Endothelial cell of umbilical vein (primary cell): ENCODE data around the gene AIG1. TPM values are rescaled to one million over a fixed set of nuclear protein-coding genes. Genes with fewer than 3 reads are reported as not detected.

Source experiments
- BruUV-seq: library from RNA; stranded (reverse); fragments of 400-500 nt; replicated peaks from 2 replicates; lab custom pipeline; 2021; lab: Mats Ljungman, UMichigan
- CTCF ChIA-PET: fragments of 300-600, 350-600 bp; sonication (Branson Sonifier 250); formaldehyde crosslinking; loops from one replicate; lab custom pipeline; 2021; ENCODE audit warnings: antibody characterized with exemption, inconsistent platforms; lab: Charles Lee
- POLR2A ChIA-PET: fragments of 300-600, 350-600 bp; sonication (Branson Sonifier 250); formaldehyde crosslinking; loops from one replicate; lab custom pipeline; 2021; ENCODE audit warnings: antibody characterized with exemption, inconsistent platforms; lab: Charles Lee
- DNase-seq: peaks from one replicate; pipeline ENCODE4 v3.0.0-alpha.2; 2011; ENCODE audit warnings: low read depth, low spot score
- FAIRE-seq: peaks from 2 replicates; lab custom pipeline; 2011; peaks lifted over from hg19 to GRCh38; lab: Jason Lieb, UNC
- H2AFZ ChIP-seq: 2 replicates; pipeline ENCODE4 v1.6.0; 2012; ENCODE audit warnings: low read depth, low read length, control low read depth, inconsistent platforms
- H3K27ac ChIP-seq: 2 replicates; pipeline ENCODE4 v1.5.1; 2011; ENCODE audit warnings: low read depth, mild to moderate bottlenecking, control low read depth, low read length, moderate library complexity; ENCODE audit not compliant: insufficient read depth
- H3K27me3 ChIP-seq, 2 experiments: 2 replicates each; pipeline versions ENCODE4 v1.6.0 to v1.6.1; 2011; ENCODE audit warnings: low read length in 2 of 2, mixed read lengths in 1 of 2; ENCODE audit not compliant: control insufficient read depth in 2 of 2, insufficient read depth in 2 of 2
- H3K36me3 ChIP-seq, 2 experiments: 2 replicates in 1 of 2; 3 replicates in 1 of 2; pipeline ENCODE4 v1.5.1; 2011; ENCODE audit warnings: low read length in 2 of 2, mild to moderate bottlenecking in 1 of 2, moderate library complexity in 1 of 2; ENCODE audit not compliant: control insufficient read depth in 2 of 2, insufficient read depth in 2 of 2; ENCODE audit errors: extremely low read depth in 1 of 2
- H3K4me1 ChIP-seq: 3 replicates; pipeline ENCODE4 v1.5.1; 2011; ENCODE audit warnings: mild to moderate bottlenecking, low read length; ENCODE audit not compliant: control insufficient read depth, insufficient read depth; ENCODE audit errors: extremely low read depth
- H3K4me2 ChIP-seq: 2 replicates; pipeline ENCODE4 v1.6.1; 2011; ENCODE audit warnings: low read length, control low read depth, mixed read lengths; ENCODE audit not compliant: insufficient read depth
- H3K4me3 ChIP-seq, 3 experiments: fragments of 200-600 bp in 1 of 3; sonication (generic), shearing (Covaris generic) in 1 of 3; replicated peaks in 1 of 3; 2 replicates each; pipeline ENCODE4 v1.5.1; 2011 to 2016; ENCODE audit warnings: control low read depth in 3 of 3, low read length in 3 of 3, mild to moderate bottlenecking in 2 of 3, inconsistent platforms in 1 of 3, low read depth in 1 of 3, moderate library complexity in 1 of 3; ENCODE audit not compliant: insufficient read depth in 1 of 3
- H3K79me2 ChIP-seq: 2 replicates; pipeline ENCODE4 v1.6.0; 2012; ENCODE audit warnings: low read length, inconsistent platforms; ENCODE audit not compliant: control insufficient read depth, insufficient read depth
- H3K9ac ChIP-seq: replicated peaks from 2 replicates; pipeline ENCODE3; 2011; ENCODE audit warnings: low read length, control low read depth; ENCODE audit not compliant: insufficient read depth; ENCODE audit errors: extremely low read depth
- H3K9me1 ChIP-seq: replicated peaks from 3 replicates; pipeline ENCODE4 v1.6.0; 2011; ENCODE audit warnings: mild to moderate bottlenecking, low read length; ENCODE audit not compliant: control insufficient read depth, insufficient read depth; ENCODE audit errors: extremely low read depth
- H3K9me3 ChIP-seq: replicated peaks from 2 replicates; pipeline ENCODE4 v1.5.1; 2012; ENCODE audit warnings: low read length, inconsistent platforms; ENCODE audit not compliant: control insufficient read depth, insufficient read depth
- H4K20me1 ChIP-seq: replicated peaks from 2 replicates; pipeline ENCODE3; 2011; ENCODE audit warnings: mild to moderate bottlenecking, low read length; ENCODE audit not compliant: control insufficient read depth, insufficient read depth; ENCODE audit errors: extremely low read depth
- CTCF ChIP-seq, 2 donors: IDR thresholded peaks; 1 replicate in 1 of 2; 2 replicates in 1 of 2; pipeline ENCODE4 v1.5.1; 2011; ENCODE audit warnings: low read length in 2 of 2, mild to moderate bottlenecking in 2 of 2, moderate library complexity in 2 of 2, control low read depth in 1 of 2, inconsistent platforms in 1 of 2, low read depth in 1 of 2; ENCODE audit not compliant: insufficient read depth in 1 of 2; ENCODE audit errors: extremely low read depth in 1 of 2
- EZH2 ChIP-seq: IDR thresholded peaks from 2 replicates; pipeline ENCODE4 v1.6.1; 2012; ENCODE audit warnings: borderline replicate concordance, low read depth, mild to moderate bottlenecking, moderate library complexity, low read length, inconsistent platforms; ENCODE audit not compliant: severe bottlenecking
- FOS ChIP-seq: IDR thresholded peaks from 2 replicates; pipeline ENCODE4 v1.6.1; 2011; ENCODE audit warnings: mild to moderate bottlenecking, low read length, moderate library complexity, borderline replicate concordance; ENCODE audit not compliant: insufficient read depth
- GATA2 ChIP-seq: IDR thresholded peaks from 2 replicates; pipeline ENCODE4 v1.7.0; 2011; ENCODE audit warnings: low read depth, mild to moderate bottlenecking, moderate library complexity, mixed read lengths, low read length; ENCODE audit not compliant: insufficient read length, insufficient read depth
- JUN ChIP-seq: IDR thresholded peaks from 2 replicates; pipeline ENCODE4 v1.6.1; 2011; ENCODE audit warnings: borderline replicate concordance, low read depth; ENCODE audit not compliant: insufficient read length, insufficient read depth
- MAX ChIP-seq: IDR thresholded peaks from 2 replicates; pipeline ENCODE4 v1.6.1; 2011; ENCODE audit not compliant: insufficient read depth, insufficient read length
- MYC ChIP-seq: IDR thresholded peaks from one replicate; pipeline ENCODE4 v1.6.1; 2011; ENCODE audit warnings: mild to moderate bottlenecking, low read depth, low read length
- POLR2A ChIP-seq: IDR thresholded peaks from 2 replicates; pipeline ENCODE4 v1.6.1; 2012; ENCODE audit warnings: low read depth, mild to moderate bottlenecking, control low read depth, low read length
- POLR2AphosphoS5 ChIP-seq: IDR thresholded peaks from 2 replicates; pipeline ENCODE4 v1.6.1; 2012; ENCODE audit warnings: low read depth, mild to moderate bottlenecking, control low read depth, low read length, moderate library complexity; ENCODE audit not compliant: insufficient read depth
- dilution Hi-C: fragments of 300-500 bp; cut with MboI; formaldehyde crosslinking; loops from one replicate; pipeline ENCODE4 v1.15.0; 2019; ENCODE audit warnings: low sequenced_read_pairs; ENCODE audit not compliant: extremely low pct_ligation_motif_present
- intact Hi-C: fragments of 100-400 bp; cut with micrococcal nuclease; formaldehyde crosslinking; loops from one replicate; pipeline ENCODE4 v1.10.0; 2022
- polyA plus RNA-seq, 4 experiments: library from polyadenylated mRNA; depleted of rRNA in 3 of 4; stranded (reverse) in 3 of 4; unstranded in 1 of 4; fragments of >200 nt; gene quantifications; 2 replicates each; pipeline versions ENCODE4 v1.2.1 to v1.2.3, GENCODE V29; 2011 to 2012; ENCODE audit warnings: missing spikeins in 1 of 4
- total RNA-seq: library from RNA; stranded (reverse); gene quantifications from 2 replicates; pipeline ENCODE4 v1.2.3, GENCODE V29; 2021

Gene AIG1
- total and polyA plus RNA-seq, 2 donors (not counting 3 experiments of a cell fraction or from before 2014, with no cell fraction given) = 17.7 to 22.7 TPM

- peaks cover 5% of the 10 kb centered on the region for H3K4me1 ChIP-seq
- no peaks in the 10 kb centered on the region for H3K9me3 ChIP-seq
- ChIA-PET CTCF (no interaction called here), POLR2A (no interaction called here)
- H3K27me3 ChIP-seq = peaks cover 0 to 1% of the 10 kb centered on the region in 2 experiments
- DNase-seq = no peak
- no peaks in the 10 kb centered on the region for H3K36me3 ChIP-seq
- no peaks in the 10 kb centered on the region for H3K9me1 ChIP-seq
- no peaks in the 10 kb centered on the region for H3K79me2 ChIP-seq
- BruUV-seq = no TSS peak
- no peak overlapping the region for H3K9ac ChIP-seq
- H4K20me1 ChIP-seq = no peaks in the 10 kb centered on the region
- H3K4me2 ChIP-seq = no peak overlapping the region
- no peak overlapping the region for H3K27ac ChIP-seq
- no peak for FAIRE-seq
- no peak overlapping the region for H2AFZ ChIP-seq
- dilution Hi-C loops (no loop called here), intact Hi-C loops (no loop called here)
- no peak for TF ChIP-seq POLR2A
- no peak for TF ChIP-seq FOS
- no peak for TF ChIP-seq GATA2
- TF ChIP-seq POLR2AphosphoS5 = no peak
- TF ChIP-seq EZH2 = no peak
- no peak overlapping the region for H3K4me3 ChIP-seq
Observed at GRCh38 chr6:143290206-143290605, 229.5 kb downstream of the AIG1 start.

- CTCF ChIA-PET = no interaction called here
- Histone ChIP-seq H3K27me3 (peaks cover 0 to 1% of the 10 kb centered on the region in 2 experiments), H3K4me2 (no peak overlapping the region), H3K9ac (no peak overlapping the region), H3K9me1 (no peaks in the 10 kb centered on the region), H2AFZ (no peak overlapping the region), H3K4me1 (no peaks in the 10 kb centered on the region), H3K9me3 (no peaks in the 10 kb centered on the region), H3K27ac (no peak overlapping the region), H3K36me3 (no peaks in the 10 kb centered on the region), H4K20me1 (no peaks in the 10 kb centered on the region), H3K79me2 (no peaks in the 10 kb centered on the region), H3K4me3 (no peak overlapping the region)
- DNase-seq = no peak
- POLR2A ChIA-PET = no interaction called here
- FAIRE-seq = no peak
- BruUV-seq = no TSS peak
- intact Hi-C loops (no loop called here), dilution Hi-C loops (no loop called here)
- TF ChIP-seq GATA2 (no peak), FOS (no peak), POLR2A (no peak), MYC (no peak), POLR2AphosphoS5 (no peak), MAX (no peak), JUN (no peak), EZH2 (no peak), CTCF (IDR thresholded peaks at IDR 0.05; ENCODE audit: extremely low read depth in 1 of 2, insufficient read depth in 1 of 2, low read depth in 1 of 2, low read length in 2 of 2) (no peak)
Observed at GRCh38 chr6:143293523-143293922, 232.8 kb downstream of the AIG1 start.
